ENCODE results near the gene OXCT1. TPM values are rescaled to one million over a fixed set of nuclear protein-coding genes. Genes with fewer than 3 reads are reported as not detected.

OXCT1 gene
- total and polyA plus RNA-seq, 2 of the 4 experiments (the other 2 are of a cell fraction), result 14.2 to 16.3 TPM

DNA sequence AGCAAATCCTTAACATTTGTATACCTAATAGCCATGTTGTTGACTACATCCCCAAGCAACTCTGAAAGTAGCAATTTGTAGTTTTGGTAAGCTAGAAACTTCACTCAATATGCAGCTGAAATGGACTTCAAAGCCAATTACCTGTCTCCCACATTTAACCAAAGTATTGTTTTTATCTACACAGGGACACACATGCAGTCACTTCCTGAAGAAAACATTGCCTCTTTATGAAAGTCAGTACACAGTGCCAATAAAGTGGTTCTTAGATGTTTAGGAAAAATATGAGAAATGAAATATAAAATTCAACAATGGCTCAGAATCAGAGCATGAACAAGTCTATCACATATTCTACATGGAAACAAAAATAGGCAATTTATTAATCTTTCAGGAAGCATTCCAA lies 49.2 kb downstream of the OXCT1 start:
- TF ChIP-seq, protein P1, sequence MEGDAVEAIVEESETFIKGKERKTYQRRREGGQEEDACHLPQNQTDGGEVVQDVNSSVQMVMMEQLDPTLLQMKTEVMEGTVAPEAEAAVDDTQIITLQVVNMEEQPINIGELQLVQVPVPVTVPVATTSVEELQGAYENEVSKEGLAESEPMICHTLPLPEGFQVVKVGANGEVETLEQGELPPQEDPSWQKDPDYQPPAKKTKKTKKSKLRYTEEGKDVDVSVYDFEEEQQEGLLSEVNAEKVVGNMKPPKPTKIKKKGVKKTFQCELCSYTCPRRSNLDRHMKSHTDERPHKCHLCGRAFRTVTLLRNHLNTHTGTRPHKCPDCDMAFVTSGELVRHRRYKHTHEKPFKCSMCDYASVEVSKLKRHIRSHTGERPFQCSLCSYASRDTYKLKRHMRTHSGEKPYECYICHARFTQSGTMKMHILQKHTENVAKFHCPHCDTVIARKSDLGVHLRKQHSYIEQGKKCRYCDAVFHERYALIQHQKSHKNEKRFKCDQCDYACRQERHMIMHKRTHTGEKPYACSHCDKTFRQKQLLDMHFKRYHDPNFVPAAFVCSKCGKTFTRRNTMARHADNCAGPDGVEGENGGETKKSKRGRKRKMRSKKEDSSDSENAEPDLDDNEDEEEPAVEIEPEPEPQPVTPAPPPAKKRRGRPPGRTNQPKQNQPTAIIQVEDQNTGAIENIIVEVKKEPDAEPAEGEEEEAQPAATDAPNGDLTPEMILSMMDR (conservative IDR thresholded peaks at IDR 0.05; ENCODE audit: low read depth, low read length), result no peak
- TF ChIP-seq, protein P2, sequence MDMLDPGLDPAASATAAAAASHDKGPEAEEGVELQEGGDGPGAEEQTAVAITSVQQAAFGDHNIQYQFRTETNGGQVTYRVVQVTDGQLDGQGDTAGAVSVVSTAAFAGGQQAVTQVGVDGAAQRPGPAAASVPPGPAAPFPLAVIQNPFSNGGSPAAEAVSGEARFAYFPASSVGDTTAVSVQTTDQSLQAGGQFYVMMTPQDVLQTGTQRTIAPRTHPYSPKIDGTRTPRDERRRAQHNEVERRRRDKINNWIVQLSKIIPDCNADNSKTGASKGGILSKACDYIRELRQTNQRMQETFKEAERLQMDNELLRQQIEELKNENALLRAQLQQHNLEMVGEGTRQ (IDR thresholded peaks at IDR 0.05; ENCODE audit: low read depth, low read length), result no peak
- TF ChIP-seq POLR2A (IDR thresholded peaks at IDR 0.05; ENCODE audit: low read depth, low read length) (no peak), RFX5 (IDR thresholded peaks at IDR 0.05; ENCODE audit: low read depth, low read length) (no peak), FOS (IDR thresholded peaks at IDR 0.05; ENCODE audit: low read depth, low read length) (no peak), NFE2L2 (IDR thresholded peaks at IDR 0.05; ENCODE audit: low read depth, low read length) (no peak)
- H2BK20ac ChIP-seq (ENCODE audit: low read depth, low read length), result no peak overlapping the region
- intact Hi-C loops (cut with micrococcal nuclease), result no loop called here
- H2AFZ ChIP-seq (replicated peaks; ENCODE audit: low read length, poor library complexity), result no peak overlapping the region
- no peak overlapping the region for H3K9ac ChIP-seq (ENCODE audit: low read depth, low read length)
- in situ Hi-C loops (cut with MboI; ENCODE audit: low sequenced_read_pairs), result no loop called here
- no peaks in the 10 kb centered on the region for H3K27me3 ChIP-seq (ENCODE audit: control insufficient read depth, insufficient read depth, low read length)
- no peak overlapping the region for H3K56ac ChIP-seq (ENCODE audit: extremely low read depth, insufficient read depth, low read length)
- BruUV-seq (replicated peaks), result no TSS peak
- H3K27ac ChIP-seq (ENCODE audit: insufficient read depth, low read length), result no peak overlapping the region
- H4K5ac ChIP-seq (ENCODE audit: low read depth, low read length), result no peak overlapping the region
- no peak overlapping the region for H3K4me2 ChIP-seq (ENCODE audit: low read depth, low read length)
- H2BK5ac ChIP-seq (ENCODE audit: low read depth, low read length, poor library complexity, severe bottlenecking), result no peak overlapping the region
- H3K23ac ChIP-seq (ENCODE audit: low read depth, low read length), result no peak overlapping the region
- ChIA-PET CTCF (no interaction called here), POLR2A (ENCODE audit: unreplicated experiment) (no interaction called here)
- no peak overlapping the region for H3K14ac ChIP-seq (replicated peaks; ENCODE audit: low read depth, low read length)
- no peak overlapping the region for H2AK9ac ChIP-seq (replicated peaks; ENCODE audit: low read depth, low read length, poor library complexity)
- H4K91ac ChIP-seq (ENCODE audit: insufficient read depth, low read depth, low read length), result no peak overlapping the region
- no peaks in the 10 kb centered on the region for H3K9me1 ChIP-seq (ENCODE audit: insufficient read depth, low read length)
- no peaks in the 10 kb centered on the region for H3K36me3 ChIP-seq (ENCODE audit: control insufficient read depth, insufficient read depth, low read length)
- no peak for ATAC-seq (ENCODE audit: low read depth)
- H4K20me1 ChIP-seq (ENCODE audit: insufficient read depth, low read length), result no peaks in the 10 kb centered on the region
- dilution Hi-C loops (cut with HindIII; ENCODE audit: low sequenced_read_pairs, unreplicated experiment), result no loop called here
- 0 out of 4 replicates have a peak, but pooled peaks cover 0 to 3% of the 10 kb centered on the region in 2 experiments for H3K79me1 ChIP-seq (ENCODE audit: low read depth in 1 of 2, low read length in 2 of 2)
- H2AK5ac ChIP-seq (ENCODE audit: low read depth, low read length), result no peak overlapping the region
- no peak overlapping the region for H2BK120ac ChIP-seq (ENCODE audit: low read depth, low read length)
- no peak overlapping the region for H3K18ac ChIP-seq (ENCODE audit: low read depth, low read length)
- H3K9me3 ChIP-seq (ENCODE audit: control insufficient read depth, insufficient read depth, low read length), result no peaks in the 10 kb centered on the region
- no peak for DNase-seq
- H3K4me1 ChIP-seq (ENCODE audit: control insufficient read depth, insufficient read depth, low read length), result no peaks in the 10 kb centered on the region
- no peak overlapping the region for H3K4ac ChIP-seq (ENCODE audit: low read depth, low read length)
- H3K4me3 ChIP-seq (ENCODE audit: insufficient read depth, low read depth, low read length), result no peak overlapping the region
- H2BK15ac ChIP-seq (ENCODE audit: low read depth, low read length), result no peak overlapping the region
- H4K8ac ChIP-seq (ENCODE audit: low read depth in 2 of 2, low read length in 2 of 2), result no peak overlapping the region
